Muscle layer of colon (tissue), 2 donors: ENCODE results near the gene MRPS11.
"Not testable (repeated sequence)": the region's sequence is repeated elsewhere in the genome, so short reads cannot be mapped to it uniquely, and the experiment has no call there.

ENCODE experiments used
- H3K27ac ChIP-seq: one replicate; pipeline ENCODE4 v1.7.0; 2013; ENCODE audit warnings: low read depth, mild to moderate bottlenecking, low read length, moderate library complexity
- H3K27me3 ChIP-seq, 2 donors: one replicate each; pipeline ENCODE4 v1.7.0; 2013; ENCODE audit warnings: low read length in 2 of 2, mild to moderate bottlenecking in 2 of 2; ENCODE audit not compliant: insufficient read depth in 2 of 2, control insufficient read depth in 1 of 2
- H3K36me3 ChIP-seq: one replicate; pipeline ENCODE4 v1.7.0; 2013; ENCODE audit warnings: mild to moderate bottlenecking, low read length; ENCODE audit not compliant: insufficient read depth
- H3K4me1 ChIP-seq: one replicate; pipeline ENCODE4 v1.7.0; 2013; ENCODE audit warnings: mild to moderate bottlenecking, low read length; ENCODE audit not compliant: insufficient read depth
- H3K4me3 ChIP-seq, 2 donors: one replicate each; pipeline ENCODE4 v1.7.0; 2013; ENCODE audit warnings: low read length in 2 of 2, low read depth in 1 of 2, mild to moderate bottlenecking in 1 of 2, moderate library complexity in 1 of 2
- H3K9ac ChIP-seq: one replicate; pipeline ENCODE4 v1.7.0; 2013; ENCODE audit warnings: low read length
- H3K9me3 ChIP-seq: one replicate; pipeline ENCODE4 v1.7.0; 2013; ENCODE audit warnings: mild to moderate bottlenecking, low read length
- donor health status: abdominal sarcoma.
- donor health status: Adenocarcinoma of cecum.

MRPS11 gene

GRCh38 chr15:88498996-88499395, 31.5 kb downstream of the MRPS11 start:
- Histone ChIP-seq H3K4me3 (no peak overlapping the region), H3K4me1 (no peaks in the 10 kb centered on the region), H3K36me3 (no peaks in the 10 kb centered on the region), H3K27me3 (no peaks in the 10 kb centered on the region), H3K9me3 (no peaks in the 10 kb centered on the region), H3K27ac (no peak overlapping the region), H3K9ac (no peak overlapping the region)

GRCh38 chr15:88504445-88504844, 36.9 kb downstream of the MRPS11 start:
- no peak overlapping the region for H3K27ac ChIP-seq
- no peaks in the 10 kb centered on the region for H3K27me3 ChIP-seq
- peaks cover 11% of the 10 kb centered on the region for H3K36me3 ChIP-seq
- H3K9me3 ChIP-seq = no peaks in the 10 kb centered on the region
- H3K4me3 ChIP-seq = no peak overlapping the region
- H3K4me1 ChIP-seq = no peaks in the 10 kb centered on the region
- H3K9ac ChIP-seq = no peak overlapping the region

GRCh38 chr15:88505721-88506120, 38.2 kb downstream of the MRPS11 start:
- H3K9ac ChIP-seq = no peak overlapping the region
- no peak overlapping the region for H3K27ac ChIP-seq
- no peaks in the 10 kb centered on the region for H3K27me3 ChIP-seq
- H3K9me3 ChIP-seq = no peaks in the 10 kb centered on the region
- no peak overlapping the region for H3K4me3 ChIP-seq
- H3K4me1 ChIP-seq = no peaks in the 10 kb centered on the region
- peaks cover 18% of the 10 kb centered on the region for H3K36me3 ChIP-seq

- H3K27me3 ChIP-seq = no peaks in the 10 kb centered on the region
- H3K4me1 ChIP-seq = no peaks in the 10 kb centered on the region
- no peak overlapping the region for H3K9ac ChIP-seq
- H3K36me3 ChIP-seq = peaks cover 27% of the 10 kb centered on the region
- H3K27ac ChIP-seq = no peak overlapping the region
- no peaks in the 10 kb centered on the region for H3K9me3 ChIP-seq
- no peak overlapping the region for H3K4me3 ChIP-seq
These were observed 39.1 kb downstream of the MRPS11 start for GRCh38 chr15:88506628-88507027.

- Histone ChIP-seq H3K27ac (no peak overlapping the region), H3K36me3 (peaks cover 38% of the 10 kb centered on the region)
These were observed 41.8 kb downstream of the MRPS11 start for GRCh38 chr15:88509321-88509720.

GRCh38 chr15:88509964-88510363, 42.5 kb downstream of the MRPS11 start:
- Histone ChIP-seq H3K27me3 (no peaks in the 10 kb centered on the region), H3K4me1 (no peaks in the 10 kb centered on the region), H3K27ac (no peak overlapping the region), H3K9me3 (no peaks in the 10 kb centered on the region), H3K9ac (no peak overlapping the region), H3K4me3 (no peak overlapping the region), H3K36me3 (peaks cover 38% of the 10 kb centered on the region)

More at GRCh38 chr15:88509321-88509720, 41.8 kb downstream of the MRPS11 start:
- Histone ChIP-seq H3K27me3 (no peaks in the 10 kb centered on the region), H3K9ac (no peak overlapping the region), H3K9me3 (no peaks in the 10 kb centered on the region), H3K4me1 (no peaks in the 10 kb centered on the region), H3K4me3 (no peak overlapping the region)

- Histone ChIP-seq H3K9me3 (no peaks in the 10 kb centered on the region), H3K9ac (no peak overlapping the region), H3K4me3 (no peak overlapping the region), H3K36me3 (peaks cover 33% of the 10 kb centered on the region), H3K4me1 (no peaks in the 10 kb centered on the region), H3K27ac (no peak overlapping the region), H3K27me3 (no peaks in the 10 kb centered on the region)
These were observed 43.7 kb downstream of the MRPS11 start for GRCh38 chr15:88511161-88511560.

- peaks cover 33% of the 10 kb centered on the region for H3K36me3 ChIP-seq
- H3K9me3 ChIP-seq = no peaks in the 10 kb centered on the region
- no peak overlapping the region for H3K9ac ChIP-seq
These were observed 44.6 kb downstream of the MRPS11 start for GRCh38 chr15:88512078-88512477.

GRCh38 chr15:88512601-88513000, 45.1 kb downstream of the MRPS11 start:
- no peak overlapping the region for H3K9ac ChIP-seq
- no peaks in the 10 kb centered on the region for H3K4me1 ChIP-seq
- no peaks in the 10 kb centered on the region for H3K9me3 ChIP-seq
- H3K36me3 ChIP-seq = peaks cover 33% of the 10 kb centered on the region
- no peaks in the 10 kb centered on the region for H3K27me3 ChIP-seq
- no peak overlapping the region for H3K27ac ChIP-seq
- no peak overlapping the region for H3K4me3 ChIP-seq

More at GRCh38 chr15:88512078-88512477, 44.6 kb downstream of the MRPS11 start:
- no peaks in the 10 kb centered on the region for H3K27me3 ChIP-seq
- H3K4me1 ChIP-seq = no peaks in the 10 kb centered on the region
- H3K27ac ChIP-seq = no peak overlapping the region
- H3K4me3 ChIP-seq = no peak overlapping the region

GRCh38 chr15:88513195-88513594, 45.7 kb downstream of the MRPS11 start:
- Histone ChIP-seq H3K9ac (no peak overlapping the region), H3K4me3 (no peak overlapping the region), H3K27ac (no peak overlapping the region), H3K27me3 (no peaks in the 10 kb centered on the region), H3K9me3 (no peaks in the 10 kb centered on the region), H3K4me1 (no peaks in the 10 kb centered on the region), H3K36me3 (peaks cover 33% of the 10 kb centered on the region)

GRCh38 chr15:88518903-88519302, 51.4 kb downstream of the MRPS11 start:
- no peaks in the 10 kb centered on the region for H3K9me3 ChIP-seq
- H3K9ac ChIP-seq = no peak overlapping the region
- no peak overlapping the region for H3K27ac ChIP-seq
- H3K27me3 ChIP-seq = no peaks in the 10 kb centered on the region
- no peaks in the 10 kb centered on the region for H3K36me3 ChIP-seq
- H3K4me1 ChIP-seq = no peaks in the 10 kb centered on the region
- no peak overlapping the region for H3K4me3 ChIP-seq

- H3K9me3 ChIP-seq, H3K9ac ChIP-seq, H3K4me3 ChIP-seq, H3K27ac ChIP-seq, H3K27me3 ChIP-seq, H3K4me1 ChIP-seq: not testable (repeated sequence)
- H3K36me3 ChIP-seq = peaks cover 36% of the 10 kb centered on the region
These were observed 56.6 kb downstream of the MRPS11 start for GRCh38 chr15:88524094-88524493.
